IMR-90 (cell line): ENCODE measurements around the gene ACVRL1. TPM values are rescaled to one million over a fixed set of nuclear protein-coding genes. Genes with fewer than 3 reads are reported as not detected.

Experiments used
- ATAC-seq: fragments of 200-7000 bp; cut with Tn5 transposase; 2 replicates; pipeline ENCODE4 v1.9.1; 2020; ENCODE audit warnings: low read depth, mild to moderate bottlenecking, moderate library complexity
- BruUV-seq: library from RNA; stranded (reverse); fragments of 400-500 nt; replicated peaks from 2 replicates; lab custom pipeline; 2021; lab: Mats Ljungman, UMichigan
- CTCF ChIA-PET: fragments of 300-600 bp; formaldehyde crosslinking; extraction: SDS; loops from one replicate; lab custom pipeline; 2021; ENCODE audit warnings: antibody characterized with exemption; lab: Yijun Ruan, JAX
- POLR2A ChIA-PET: fragments of 300-600 bp; sonication (Branson Sonifier 250); formaldehyde crosslinking; loops from one replicate; lab custom pipeline; 2022; ENCODE audit warnings: antibody characterized with exemption; ENCODE audit not compliant: unreplicated experiment; lab: Charles Lee
- DNase-seq: peaks from one replicate; pipeline ENCODE4 v3.0.0; 2013
- H2AFZ ChIP-seq: replicated peaks from 2 replicates; pipeline ENCODE3; 2013; ENCODE audit warnings: low read length, mild to moderate bottlenecking; ENCODE audit not compliant: poor library complexity
- H2AK5ac ChIP-seq: 2 replicates; pipeline ENCODE4 v1.6.1; 2013; ENCODE audit warnings: low read depth, low read length, inconsistent platforms
- H2AK9ac ChIP-seq: replicated peaks from 2 replicates; pipeline ENCODE3; 2013; ENCODE audit warnings: mild to moderate bottlenecking, low read depth, low read length, moderate library complexity; ENCODE audit not compliant: poor library complexity
- H2BK120ac ChIP-seq: 2 replicates; pipeline ENCODE4 v1.6.1; 2013; ENCODE audit warnings: low read depth, low read length, inconsistent platforms
- H2BK15ac ChIP-seq: 3 replicates; pipeline ENCODE4 v1.6.1; 2013; ENCODE audit warnings: low read depth, low read length, inconsistent platforms
- H2BK20ac ChIP-seq: 2 replicates; pipeline ENCODE4 v1.6.1; 2013; ENCODE audit warnings: low read depth, mild to moderate bottlenecking, inconsistent platforms, low read length, moderate library complexity
- H2BK5ac ChIP-seq: 2 replicates; pipeline ENCODE4 v1.6.1; 2013; ENCODE audit warnings: mild to moderate bottlenecking, low read depth, low read length, inconsistent platforms; ENCODE audit not compliant: poor library complexity, severe bottlenecking
- H3K14ac ChIP-seq: replicated peaks from 2 replicates; pipeline ENCODE4 v1.6.1; 2013; ENCODE audit warnings: low read depth, low read length, inconsistent platforms
- H3K18ac ChIP-seq: 2 replicates; pipeline ENCODE4 v1.6.1; 2013; ENCODE audit warnings: low read depth, low read length, control low read depth
- H3K23ac ChIP-seq: 2 replicates; pipeline ENCODE4 v1.6.1; 2013; ENCODE audit warnings: low read depth, low read length, inconsistent platforms
- H3K27ac ChIP-seq: 2 replicates; pipeline ENCODE4 v1.5.1; 2013; ENCODE audit warnings: mild to moderate bottlenecking, control low read depth, low read length; ENCODE audit not compliant: insufficient read depth
- H3K27me3 ChIP-seq: 2 replicates; pipeline ENCODE4 v1.6.1; 2013; ENCODE audit warnings: low read length; ENCODE audit not compliant: control insufficient read depth, insufficient read depth
- H3K36me3 ChIP-seq: 2 replicates; pipeline ENCODE4 v1.6.1; 2013; ENCODE audit warnings: low read length, mixed read lengths; ENCODE audit not compliant: control insufficient read depth, insufficient read depth
- H3K4ac ChIP-seq: 2 replicates; pipeline ENCODE4 v1.6.1; 2013; ENCODE audit warnings: low read depth, low read length, inconsistent platforms
- H3K4me1 ChIP-seq: 2 replicates; pipeline ENCODE4 v1.6.1; 2013; ENCODE audit warnings: low read length, mixed read lengths; ENCODE audit not compliant: control insufficient read depth, insufficient read depth
- H3K4me2 ChIP-seq: 2 replicates; pipeline ENCODE4 v1.6.1; 2013; ENCODE audit warnings: low read depth, mild to moderate bottlenecking, control low read depth, low read length, moderate library complexity
- H3K4me3 ChIP-seq: 2 replicates; pipeline ENCODE4 v1.5.1; 2013; ENCODE audit warnings: low read depth, mild to moderate bottlenecking, control low read depth, low read length, moderate library complexity; ENCODE audit not compliant: insufficient read depth
- H3K56ac ChIP-seq: 2 replicates; pipeline ENCODE4 v1.6.1; 2013; ENCODE audit warnings: low read length, inconsistent platforms; ENCODE audit not compliant: insufficient read depth; ENCODE audit errors: extremely low read depth
- H3K79me1 ChIP-seq, 2 experiments: 2 replicates each; pipeline ENCODE4 v1.6.1; 2013; ENCODE audit warnings: low read length in 2 of 2, inconsistent platforms in 1 of 2, low read depth in 1 of 2
- H3K9ac ChIP-seq: 2 replicates; pipeline ENCODE4 v1.6.1; 2013; ENCODE audit warnings: low read depth, low read length, control low read depth
- H3K9me1 ChIP-seq: 2 replicates; pipeline ENCODE4 v1.6.1; 2013; ENCODE audit warnings: low read length, inconsistent platforms; ENCODE audit not compliant: insufficient read depth
- H3K9me3 ChIP-seq: 2 replicates; pipeline ENCODE4 v1.6.1; 2013; ENCODE audit warnings: low read length; ENCODE audit not compliant: control insufficient read depth, insufficient read depth
- H4K20me1 ChIP-seq: 2 replicates; pipeline ENCODE4 v1.6.1; 2013; ENCODE audit warnings: low read length, inconsistent platforms; ENCODE audit not compliant: insufficient read depth
- H4K5ac ChIP-seq: 2 replicates; pipeline ENCODE4 v1.6.1; 2013; ENCODE audit warnings: mild to moderate bottlenecking, low read depth, low read length, control low read depth
- H4K8ac ChIP-seq, 2 experiments: 2 replicates each; pipeline ENCODE4 v1.6.1; 2013; ENCODE audit warnings: low read depth in 2 of 2, low read length in 2 of 2, control low read depth in 1 of 2, inconsistent platforms in 1 of 2
- H4K91ac ChIP-seq: 2 replicates; pipeline ENCODE4 v1.6.1; 2013; ENCODE audit warnings: low read depth, low read length, inconsistent platforms; ENCODE audit not compliant: insufficient read depth
- NFE2L2 ChIP-seq: fragments of 150-350 bp; IDR thresholded peaks from 2 replicates; pipeline ENCODE4 v1.6.1; 2016; ENCODE audit warnings: low read depth, mild to moderate bottlenecking, low read length
- RAD21 ChIP-seq: IDR thresholded peaks from 2 replicates; pipeline ENCODE4 v1.6.1; 2012; ENCODE audit warnings: low read length, improper control_type of control experiment
- WGBS, 2 experiments: methylation state at CpG; one replicate each; pipeline versions ENCODE4 v1.1.5 to v1.1.7; 2013; ENCODE audit warnings: missing lambda C conversion rate in 2 of 2; ENCODE audit not compliant: insufficient read length in 1 of 2; ENCODE audit errors: extremely low coverage in 2 of 2; 5-methylcytosine and 5-hydroxymethylcytosine counted together
- dilution Hi-C: fragments of 300-500 bp; cut with HindIII; formaldehyde crosslinking; loops from one replicate; pipeline ENCODE4 v1.14.3; 2018; ENCODE audit warnings: low sequenced_read_pairs; ENCODE audit not compliant: unreplicated experiment
- in situ Hi-C: fragments of 300-500 bp; cut with MboI; formaldehyde crosslinking; loops from 3 replicates; pipeline ENCODE4 v1.14.3; 2019; ENCODE audit warnings: low sequenced_read_pairs, inconsistent platforms, mixed read lengths
- intact Hi-C: fragments of 100-400 bp; cut with micrococcal nuclease; formaldehyde crosslinking; loops from 2 replicates; pipeline ENCODE4 v1.10.0; 2022
- polyA plus RNA-seq, 3 experiments: library from polyadenylated mRNA; depleted of rRNA; stranded (reverse); fragments of >200 nt; gene quantifications; 2 replicates each; pipeline ENCODE4 v1.2.3, GENCODE V29; 2012; ENCODE audit warnings: low replicate concordance in 1 of 3
- total RNA-seq: library from RNA; depleted of rRNA; stranded (reverse); fragments of >200 nt; gene quantifications from 2 replicates; pipeline ENCODE4 v1.2.3, GENCODE V29; 2012
- TF ChIP-seq, protein P1 (sequence below): conservative IDR thresholded peaks from 2 replicates; pipeline ENCODE4 v1.5.1; 2012; ENCODE audit warnings: mild to moderate bottlenecking, low read depth, low read length, improper control_type of control experiment

ACVRL1 gene
- total and polyA plus RNA-seq, 2 of the 4 experiments (the other 2 are of a cell fraction), result 6.4 to 7.5 TPM

DNA sequence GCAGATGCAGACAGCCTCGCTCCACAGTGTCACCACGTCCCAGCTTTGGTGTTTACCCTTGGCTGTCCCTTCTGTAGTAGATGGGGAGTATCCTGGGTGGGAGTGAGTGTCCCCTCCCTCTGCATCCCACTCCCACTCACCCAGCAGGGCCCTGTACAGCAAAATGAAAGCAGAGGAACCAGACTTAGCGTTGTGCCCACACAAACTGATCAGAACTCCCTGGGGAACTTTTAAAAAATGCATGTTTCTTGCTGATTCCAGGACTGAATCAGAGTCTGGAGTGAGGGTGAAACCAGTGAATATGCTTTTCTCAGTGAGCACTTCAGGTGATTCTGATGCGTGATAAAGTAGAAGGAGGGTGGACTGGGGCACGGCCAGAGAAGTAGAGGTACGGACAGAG is 2.9 kb downstream of the ACVRL1 start:
- H3K9me3 ChIP-seq, result no peaks in the 10 kb centered on the region
- peak overlapping the region; percentile 51; the same call in 1 of the 2 replicates for H3K27ac ChIP-seq
- no peak for DNase-seq
- H2AK9ac ChIP-seq, result peak overlapping the region; percentile 62
- WGBS, 2 experiments, result no CpG with 5 or more reads among the region's 6 CpGs
- H3K4me1 ChIP-seq, result peaks cover 47% of the 10 kb centered on the region
- dilution Hi-C loops (no loop called here), in situ Hi-C loops (no loop called here), intact Hi-C loops (no loop called here)
- peak overlapping the region; percentile 53 for H3K4me2 ChIP-seq
- peak overlapping the region; percentile 88 for H2BK20ac ChIP-seq
- peaks cover 47% of the 10 kb centered on the region for H3K9me1 ChIP-seq
- no peaks in the 10 kb centered on the region for H3K27me3 ChIP-seq
- peak overlapping the region; percentile 61 for H3K14ac ChIP-seq
- peak overlapping the region; percentile 98 for H3K4ac ChIP-seq
- peak overlapping the region; percentile 62; the same call in 1 of the 3 replicates for H2BK15ac ChIP-seq
- peak overlapping the region; percentile 94 for H4K91ac ChIP-seq
- peak overlapping the region; percentile 97 for H2AK5ac ChIP-seq
- BruUV-seq, result no TSS peak
- CTCF ChIA-PET, result no interaction called here
- TF ChIP-seq RAD21 (no peak), NFE2L2 (no peak)
- TF ChIP-seq, protein P1, sequence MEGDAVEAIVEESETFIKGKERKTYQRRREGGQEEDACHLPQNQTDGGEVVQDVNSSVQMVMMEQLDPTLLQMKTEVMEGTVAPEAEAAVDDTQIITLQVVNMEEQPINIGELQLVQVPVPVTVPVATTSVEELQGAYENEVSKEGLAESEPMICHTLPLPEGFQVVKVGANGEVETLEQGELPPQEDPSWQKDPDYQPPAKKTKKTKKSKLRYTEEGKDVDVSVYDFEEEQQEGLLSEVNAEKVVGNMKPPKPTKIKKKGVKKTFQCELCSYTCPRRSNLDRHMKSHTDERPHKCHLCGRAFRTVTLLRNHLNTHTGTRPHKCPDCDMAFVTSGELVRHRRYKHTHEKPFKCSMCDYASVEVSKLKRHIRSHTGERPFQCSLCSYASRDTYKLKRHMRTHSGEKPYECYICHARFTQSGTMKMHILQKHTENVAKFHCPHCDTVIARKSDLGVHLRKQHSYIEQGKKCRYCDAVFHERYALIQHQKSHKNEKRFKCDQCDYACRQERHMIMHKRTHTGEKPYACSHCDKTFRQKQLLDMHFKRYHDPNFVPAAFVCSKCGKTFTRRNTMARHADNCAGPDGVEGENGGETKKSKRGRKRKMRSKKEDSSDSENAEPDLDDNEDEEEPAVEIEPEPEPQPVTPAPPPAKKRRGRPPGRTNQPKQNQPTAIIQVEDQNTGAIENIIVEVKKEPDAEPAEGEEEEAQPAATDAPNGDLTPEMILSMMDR, result no peak
- peak overlapping the region; percentile 80 for H2AFZ ChIP-seq
- peak overlapping the region; percentile 78 for H4K5ac ChIP-seq
- peaks cover 0 to 35% of the 10 kb centered on the region in 2 experiments; a peak in 3 of 4 replicates for H3K79me1 ChIP-seq
- no peak overlapping the region for H3K4me3 ChIP-seq
- peak overlapping the region; percentile 72 for H3K23ac ChIP-seq
- H4K8ac ChIP-seq, result peak overlapping the region; percentile 9 to 97; a peak in 2 of 4 replicates
- peak overlapping the region; percentile 88 for H2BK120ac ChIP-seq
- peak overlapping the region; percentile 72 for H3K18ac ChIP-seq
- H2BK5ac ChIP-seq, result no peak overlapping the region
- peaks cover 2% of the 10 kb centered on the region; the same call in 1 of the 2 replicates for H3K36me3 ChIP-seq
- no peak overlapping the region for H3K56ac ChIP-seq
- H4K20me1 ChIP-seq, result no peaks in the 10 kb centered on the region
- peak overlapping the region; percentile 24; the same call in 1 of the 2 replicates for H3K9ac ChIP-seq
- peak; percentile 8; the same call in 1 of the 2 replicates for ATAC-seq
- POLR2A ChIA-PET, result interaction anchor here (0.6 kb wide), 1 partner anchor 157 kb away, joined by 4 read pairs; no protein-coding TSS in a partner anchor
